GM23338 (cell line): Measurements from ENCODE around the gene BLTP3A. TPM values are rescaled to one million over a fixed set of nuclear protein-coding genes. Genes with fewer than 3 reads are reported as not detected.
A peak's percentile ranks its signal among the peaks of the same experiment; 100 is the strongest.

ENCODE experiments used
- ATAC-seq: fragments of 200-7000 bp; cut with Tn5 transposase; 3 replicates; pipeline ENCODE4 v1.9.1; 2020
- DNase-seq: peaks from one replicate; pipeline ENCODE4 v3.0.0-alpha.2; 2015; ENCODE audit warnings: low spot score
- H2AFZ ChIP-seq: fragments of 200-600 bp; sonication (generic); 2 replicates; pipeline ENCODE4 v1.8.0; 2016; ENCODE audit warnings: antibody characterized with exemption, mild to moderate bottlenecking, moderate library complexity
- H3F3A ChIP-seq: fragments of 200-600 bp; sonication (generic); replicated peaks from 2 replicates; pipeline ENCODE4 v1.8.0; 2017; ENCODE audit warnings: antibody characterized with exemption, mixed run types, low read depth
- H3K27ac ChIP-seq: fragments of 200-600 bp; sonication (generic); 2 replicates; pipeline ENCODE4 v1.6.1; 2016; ENCODE audit warnings: low read depth
- H3K27me3 ChIP-seq: fragments of 200-600 bp; sonication (generic); 2 replicates; pipeline ENCODE4 v1.8.0; 2016; ENCODE audit warnings: mild to moderate bottlenecking, mixed run types, moderate library complexity; ENCODE audit not compliant: insufficient read depth
- H3K36me3 ChIP-seq: fragments of 200-600 bp; sonication (generic); 2 replicates; pipeline ENCODE4 v1.8.0; 2016; ENCODE audit warnings: mild to moderate bottlenecking; ENCODE audit not compliant: insufficient read depth
- H3K4me1 ChIP-seq: fragments of 200-600 bp; sonication (generic); 2 replicates; pipeline ENCODE4 v1.8.0; 2016; ENCODE audit warnings: mild to moderate bottlenecking, moderate library complexity; ENCODE audit not compliant: insufficient read depth
- H3K4me2 ChIP-seq: fragments of 200-600 bp; sonication (generic); 2 replicates; pipeline ENCODE4 v1.7.1; 2017; ENCODE audit warnings: mixed run types
- H3K4me3 ChIP-seq: fragments of 200-600 bp; sonication (generic); 2 replicates; pipeline ENCODE4 v1.6.1; 2016; ENCODE audit warnings: mixed run types
- H3K79me2 ChIP-seq: fragments of 200-600 bp; sonication (generic); replicated peaks from 2 replicates; pipeline ENCODE4 v1.8.0; 2017; ENCODE audit warnings: mild to moderate bottlenecking; ENCODE audit not compliant: insufficient read depth
- H3K9me2 ChIP-seq: fragments of 200-600 bp; sonication (generic); 2 replicates; pipeline ENCODE4 v1.8.0; 2017; ENCODE audit not compliant: insufficient read depth
- H4K20me1 ChIP-seq: fragments of 200-600 bp; sonication (generic); replicated peaks from 2 replicates; pipeline ENCODE4 v1.8.0; 2017; ENCODE audit warnings: mild to moderate bottlenecking; ENCODE audit not compliant: insufficient read depth
- H3K27ac Mint-ChIP-seq: 2 replicates; pipeline ENCODE4 v1.8.0; 2020; ENCODE audit warnings: inconsistent platforms, mild to moderate bottlenecking, moderate library complexity, mixed read lengths
- H3K27me3 Mint-ChIP-seq: 3 replicates; pipeline ENCODE4 v1.8.0; 2022; ENCODE audit warnings: low read depth, mild to moderate bottlenecking, moderate library complexity, mixed read lengths, inconsistent platforms; ENCODE audit not compliant: insufficient read depth, poor library complexity
- H3K36me3 Mint-ChIP-seq: 3 replicates; pipeline ENCODE4 v1.8.0; 2021; ENCODE audit warnings: low read depth, mild to moderate bottlenecking, inconsistent platforms, moderate library complexity, mixed read lengths
- H3K4me1 Mint-ChIP-seq: 3 replicates; pipeline ENCODE4 v1.8.0; 2020; ENCODE audit warnings: mild to moderate bottlenecking, inconsistent platforms, mixed read lengths
- H3K4me3 Mint-ChIP-seq: 3 replicates; pipeline ENCODE4 v1.8.0; 2021; ENCODE audit warnings: moderate library complexity, mild to moderate bottlenecking, inconsistent platforms, mixed read lengths
- H3K9me3 Mint-ChIP-seq: 3 replicates; pipeline ENCODE4 v1.8.0; 2020; ENCODE audit warnings: moderate library complexity, mild to moderate bottlenecking, inconsistent platforms, mixed read lengths
- CREB1 ChIP-seq: fragments of 250-450 bp; sonication (Bioruptor Pico); IDR thresholded peaks from 2 replicates; pipeline ENCODE4 v1.5.0; 2020; ENCODE audit warnings: low read depth, mild to moderate bottlenecking, moderate library complexity
- ETS1 ChIP-seq: IDR thresholded peaks from 2 replicates; pipeline ENCODE4 v1.6.1; 2016; ENCODE audit warnings: antibody characterized with exemption
- EZH2 ChIP-seq: fragments of 200-600 bp; sonication (generic); IDR thresholded peaks from one replicate; pipeline ENCODE4 v1.8.0; 2017; ENCODE audit warnings: antibody characterized with exemption, mild to moderate bottlenecking, low read depth; ENCODE audit not compliant: unreplicated experiment
- EZH2phosphoT487 ChIP-seq: fragments of 200-600 bp; sonication (generic); IDR thresholded peaks from one replicate; pipeline ENCODE4 v1.8.1; 2018; ENCODE audit warnings: antibody characterized with exemption; ENCODE audit not compliant: unreplicated experiment
- JUNB ChIP-seq: IDR thresholded peaks from one replicate; pipeline ENCODE4 v1.6.1; 2016; ENCODE audit warnings: antibody characterized with exemption; ENCODE audit not compliant: unreplicated experiment
- NANOG ChIP-seq: IDR thresholded peaks from 2 replicates; pipeline ENCODE4 v1.6.1; 2016; ENCODE audit warnings: antibody characterized with exemption, borderline replicate concordance
- POLR2AphosphoS5 ChIP-seq: IDR thresholded peaks from 2 replicates; pipeline ENCODE4 v1.6.1; 2016; ENCODE audit warnings: antibody characterized with exemption, low read depth
- REST ChIP-seq: IDR thresholded peaks from one replicate; pipeline ENCODE4 v1.6.1; 2018; ENCODE audit warnings: antibody characterized with exemption; ENCODE audit not compliant: unreplicated experiment
- STAT1 ChIP-seq: IDR thresholded peaks from one replicate; pipeline ENCODE4 v1.6.1; 2016; ENCODE audit warnings: antibody characterized with exemption; ENCODE audit not compliant: unreplicated experiment
- ZNF114 ChIP-seq: fragments of 250-450 bp; sonication (Bioruptor Pico); IDR thresholded peaks from 2 replicates; pipeline ENCODE4 v1.5.0; 2020; ENCODE audit warnings: mild to moderate bottlenecking, moderate library complexity
- ZNF331 ChIP-seq: fragments of 250-450 bp; sonication (Bioruptor Pico); IDR thresholded peaks from 2 replicates; pipeline ENCODE4 v1.5.0; 2020; ENCODE audit warnings: low read depth, mild to moderate bottlenecking, moderate library complexity
- ZNF462 ChIP-seq: fragments of 250-450 bp; sonication (Bioruptor Pico); IDR thresholded peaks from 2 replicates; pipeline ENCODE4 v1.5.0; 2020; ENCODE audit warnings: mild to moderate bottlenecking, moderate library complexity
- polyA plus RNA-seq: library from polyadenylated mRNA; unstranded; fragments of >200 nt; fragmentation: Nextera tagmentation; extraction: Ambion mirVana; gene quantifications from 2 replicates; pipeline ENCODE4 v1.2.1, GENCODE V29; 2016
- total RNA-seq: library from RNA; depleted of rRNA; stranded (reverse); fragments of >200 nt; shearing (Covaris generic); gene quantifications from 2 replicates; pipeline ENCODE4 v1.2.3, GENCODE V29; 2014
- TF ChIP-seq, protein P1 (sequence below), 2 experiments: fragments of 200-600 bp in 1 of 2; sonication (generic) in 1 of 2; conservative IDR thresholded peaks; 2 replicates each; pipeline versions ENCODE4 v1.5.1 to v1.6.1; 2016 to 2017; ENCODE audit warnings: antibody characterized with exemption in 2 of 2, low read depth in 2 of 2, mild to moderate bottlenecking in 2 of 2, moderate library complexity in 1 of 2

Gene BLTP3A
- total and polyA plus RNA-seq, 2 experiments from 2014 or later = 2.9 to 18.4 TPM

- Histone ChIP-seq H4K20me1 (peaks cover 9% of the 10 kb centered on the region), H3F3A (peaks cover 16% of the 10 kb centered on the region; the same call in 1 of the 2 replicates), H3K9me2 (no peaks in the 10 kb centered on the region), H3K4me3 (no peak overlapping the region), H3K4me1 (peaks cover 17% of the 10 kb centered on the region), H3K27ac (no peak overlapping the region), H3K4me2 (peak overlapping the region; percentile 91; the same call in 1 of the 2 replicates), H3K27me3 (no peaks in the 10 kb centered on the region), H3K79me2 (peaks cover 61% of the 10 kb centered on the region), H2AFZ (no peak overlapping the region), H3K36me3 (no peaks in the 10 kb centered on the region)
- no peak for DNase-seq
- peaks cover 11% of the 10 kb centered on the region; the same call in 2 of the 3 replicates for H3K4me1 Mint-ChIP-seq
- peaks cover 10% of the 10 kb centered on the region; the same call in 2 of the 3 replicates for H3K36me3 Mint-ChIP-seq
- no peak for ATAC-seq
- 0 out of 3 replicates have a peak, but pooled peaks cover 2% of the 10 kb centered on the region for H3K9me3 Mint-ChIP-seq
- no peak overlapping the region for H3K27ac Mint-ChIP-seq
- peaks cover 3% of the 10 kb centered on the region for H3K27me3 Mint-ChIP-seq
- TF ChIP-seq, protein P1, sequence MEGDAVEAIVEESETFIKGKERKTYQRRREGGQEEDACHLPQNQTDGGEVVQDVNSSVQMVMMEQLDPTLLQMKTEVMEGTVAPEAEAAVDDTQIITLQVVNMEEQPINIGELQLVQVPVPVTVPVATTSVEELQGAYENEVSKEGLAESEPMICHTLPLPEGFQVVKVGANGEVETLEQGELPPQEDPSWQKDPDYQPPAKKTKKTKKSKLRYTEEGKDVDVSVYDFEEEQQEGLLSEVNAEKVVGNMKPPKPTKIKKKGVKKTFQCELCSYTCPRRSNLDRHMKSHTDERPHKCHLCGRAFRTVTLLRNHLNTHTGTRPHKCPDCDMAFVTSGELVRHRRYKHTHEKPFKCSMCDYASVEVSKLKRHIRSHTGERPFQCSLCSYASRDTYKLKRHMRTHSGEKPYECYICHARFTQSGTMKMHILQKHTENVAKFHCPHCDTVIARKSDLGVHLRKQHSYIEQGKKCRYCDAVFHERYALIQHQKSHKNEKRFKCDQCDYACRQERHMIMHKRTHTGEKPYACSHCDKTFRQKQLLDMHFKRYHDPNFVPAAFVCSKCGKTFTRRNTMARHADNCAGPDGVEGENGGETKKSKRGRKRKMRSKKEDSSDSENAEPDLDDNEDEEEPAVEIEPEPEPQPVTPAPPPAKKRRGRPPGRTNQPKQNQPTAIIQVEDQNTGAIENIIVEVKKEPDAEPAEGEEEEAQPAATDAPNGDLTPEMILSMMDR (conservative IDR thresholded peaks at IDR 0.05; ENCODE audit: low read depth in 2 of 2) = no peak
- TF ChIP-seq STAT1 = no peak
- TF ChIP-seq ETS1 = no peak
- no peak for TF ChIP-seq CREB1 (CRISPR knock-in tag)
- TF ChIP-seq REST = no peak
- TF ChIP-seq EZH2 = no peak
- TF ChIP-seq POLR2AphosphoS5 = no peak
- TF ChIP-seq EZH2phosphoT487 = no peak
- no peak for TF ChIP-seq JUNB
- no peak for TF ChIP-seq ZNF331 (CRISPR knock-in tag)
- no peak for TF ChIP-seq ZNF462 (CRISPR knock-in tag)
- no peak for TF ChIP-seq ZNF114 (CRISPR knock-in tag)
- no peak for TF ChIP-seq NANOG
- H3K4me3 Mint-ChIP-seq = peak overlapping the region; percentile 99
Measured at GRCh38 chr6:34793877-34794276, 2.0 kb downstream of the BLTP3A start.
